HG02623 (cell line): Measurements from ENCODE around the gene MTCL3.
A peak's percentile ranks its signal among the peaks of the same experiment; 100 is the strongest.

Source experiments
- ATAC-seq: cut with Tn5 transposase; IDR thresholded peaks from one replicate; pipeline ENCODE4 v1.9.1; 2021; ENCODE audit warnings: moderate library complexity; ENCODE audit not compliant: unreplicated experiment

Gene MTCL3

GRCh38 chr6:127471379-127472255 is 47.5 kb downstream of the MTCL3 start:
- no peak for ATAC-seq

- ATAC-seq: no peak
Observed at GRCh38 chr6:127468936-127469335, 50.2 kb downstream of the MTCL3 start.

- no peak for ATAC-seq
Observed at GRCh38 chr6:127466416-127466815, 52.7 kb downstream of the MTCL3 start.

GRCh38 chr6:127464881-127465459 is 54.2 kb downstream of the MTCL3 start:
- peak; percentile 89 for ATAC-seq

GRCh38 chr6:127464161-127464880 is 54.8 kb downstream of the MTCL3 start:
- no peak for ATAC-seq

- ATAC-seq: no peak
Observed at GRCh38 chr6:127463056-127463455, 56.1 kb downstream of the MTCL3 start.

GRCh38 chr6:127462376-127462775 is 56.8 kb downstream of the MTCL3 start:
- no peak for ATAC-seq

GRCh38 chr6:127460465-127460864 is 58.7 kb downstream of the MTCL3 start:
- ATAC-seq: no peak

- no peak for ATAC-seq
Observed at GRCh38 chr6:127459231-127459641, 59.9 kb downstream of the MTCL3 start, which contains the start of gene KIAA0408. KIAA0408 (minus strand) TSS chr6:127459389; CDS start chr6:127453981, 5,408 bp downstream.

- no peak for ATAC-seq
Observed at GRCh38 chr6:127458817-127459216, 60.3 kb downstream of the MTCL3 start.

- ATAC-seq: no peak
Observed at GRCh38 chr6:127458222-127458621, 60.9 kb downstream of the MTCL3 start.

GRCh38 chr6:127457456-127458064 is 61.6 kb downstream of the MTCL3 start:
- ATAC-seq: no peak

GRCh38 chr6:127456465-127456864 is 62.7 kb downstream of the MTCL3 start:
- ATAC-seq: no peak

GRCh38 chr6:127453845-127454619 is 65.1 kb downstream of the MTCL3 start:
- ATAC-seq: no peak

GRCh38 chr6:127452803-127453202 is 66.3 kb downstream of the MTCL3 start:
- no peak for ATAC-seq

- no peak for ATAC-seq
Observed at GRCh38 chr6:127451388-127451787, 67.7 kb downstream of the MTCL3 start.

GRCh38 chr6:127447780-127448179 is 71.4 kb downstream of the MTCL3 start:
- ATAC-seq: no peak

- ATAC-seq: no peak
Observed at GRCh38 chr6:127446356-127446755, 72.8 kb downstream of the MTCL3 start.

GRCh38 chr6:127441881-127442280 is 77.3 kb downstream of the MTCL3 start:
- no peak for ATAC-seq

GRCh38 chr6:127439718-127440117 is 79.4 kb downstream of the MTCL3 start:
- ATAC-seq: no peak
